ENCODE data around the gene FILIP1L.

Gene FILIP1L

GRCh38 chr3:99817047-99817436, 297.3 kb downstream of the FILIP1L start:
- Histone ChIP-seq H3K4me1 (ENCODE audit: low read length) (peaks cover 13% of the 10 kb centered on the region), H3F3A (ENCODE audit: insufficient read depth, low read length) (peaks cover 7% of the 10 kb centered on the region; the same call in 1 of the 2 replicates), H3K9me3 (replicated peaks; ENCODE audit: insufficient read depth, low read length) (no peaks in the 10 kb centered on the region), H2AFZ (ENCODE audit: low read length) (peak overlapping the region; percentile 86), H3K27ac (ENCODE audit: low read length) (peak overlapping the region; percentile 76; the same call in 1 of the 2 replicates), H3K36me3 (replicated peaks; ENCODE audit: insufficient read depth, low read length) (no peaks in the 10 kb centered on the region), H4K20me1 (ENCODE audit: insufficient read depth, low read length) (no peaks in the 10 kb centered on the region), H3K79me2 (ENCODE audit: low read length) (peaks cover 37% of the 10 kb centered on the region), H3K27me3 (replicated peaks; ENCODE audit: insufficient read depth, low read length) (no peaks in the 10 kb centered on the region), H3K9ac (ENCODE audit: low read length) (peak overlapping the region; percentile 78), H3K4me3 (ENCODE audit: low read length) (peak overlapping the region; percentile 70), H3K4me2 (ENCODE audit: low read depth, low read length) (peak overlapping the region; percentile 96), H3K9me2 (replicated peaks; ENCODE audit: insufficient read depth, low read length) (no peaks in the 10 kb centered on the region)
- peak; percentile 28 for DNase-seq
- TF ChIP-seq, protein P1, sequence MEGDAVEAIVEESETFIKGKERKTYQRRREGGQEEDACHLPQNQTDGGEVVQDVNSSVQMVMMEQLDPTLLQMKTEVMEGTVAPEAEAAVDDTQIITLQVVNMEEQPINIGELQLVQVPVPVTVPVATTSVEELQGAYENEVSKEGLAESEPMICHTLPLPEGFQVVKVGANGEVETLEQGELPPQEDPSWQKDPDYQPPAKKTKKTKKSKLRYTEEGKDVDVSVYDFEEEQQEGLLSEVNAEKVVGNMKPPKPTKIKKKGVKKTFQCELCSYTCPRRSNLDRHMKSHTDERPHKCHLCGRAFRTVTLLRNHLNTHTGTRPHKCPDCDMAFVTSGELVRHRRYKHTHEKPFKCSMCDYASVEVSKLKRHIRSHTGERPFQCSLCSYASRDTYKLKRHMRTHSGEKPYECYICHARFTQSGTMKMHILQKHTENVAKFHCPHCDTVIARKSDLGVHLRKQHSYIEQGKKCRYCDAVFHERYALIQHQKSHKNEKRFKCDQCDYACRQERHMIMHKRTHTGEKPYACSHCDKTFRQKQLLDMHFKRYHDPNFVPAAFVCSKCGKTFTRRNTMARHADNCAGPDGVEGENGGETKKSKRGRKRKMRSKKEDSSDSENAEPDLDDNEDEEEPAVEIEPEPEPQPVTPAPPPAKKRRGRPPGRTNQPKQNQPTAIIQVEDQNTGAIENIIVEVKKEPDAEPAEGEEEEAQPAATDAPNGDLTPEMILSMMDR (IDR thresholded peaks at IDR 0.05; ENCODE audit: low read length) = no peak
- TF ChIP-seq EZH2 (optimal IDR thresholded peaks at IDR 0.05; ENCODE audit: low read depth, low read length) (no peak), EZH2phosphoT487 (IDR thresholded peaks at IDR 0.05; ENCODE audit: low read length) (no peak)

DNA sequence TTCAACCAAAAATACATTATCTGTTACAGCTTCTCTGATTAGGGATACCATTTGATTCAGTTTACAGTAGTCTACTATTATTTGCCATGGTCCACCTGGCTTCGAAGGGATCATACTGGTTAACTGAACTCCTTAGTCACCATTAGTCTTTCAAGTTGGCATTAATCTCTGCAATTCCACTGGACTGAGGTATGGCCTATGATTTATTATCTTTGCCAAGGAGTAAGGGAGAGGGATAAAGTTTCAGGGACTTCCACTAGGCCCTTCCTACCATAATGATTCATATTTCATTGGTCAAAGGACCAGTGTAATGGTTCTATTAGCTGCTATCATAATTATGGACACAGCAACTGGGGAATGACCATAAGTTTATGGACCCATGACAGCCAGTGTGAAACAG, 303.9 kb downstream of the FILIP1L start:
- H3K9me2 ChIP-seq (replicated peaks; ENCODE audit: insufficient read depth, low read length) = no peaks in the 10 kb centered on the region
- DNase-seq = no peak
- no peak overlapping the region for H2AFZ ChIP-seq (ENCODE audit: low read length)
- no peak for TF ChIP-seq EZH2phosphoT487 (IDR thresholded peaks at IDR 0.05; ENCODE audit: low read length)
- H3K4me3 ChIP-seq (ENCODE audit: low read length) = no peak overlapping the region
- no peak overlapping the region for H3K27ac ChIP-seq (ENCODE audit: low read length)
- no peaks in the 10 kb centered on the region for H3K4me1 ChIP-seq (ENCODE audit: low read length)
- H4K20me1 ChIP-seq (ENCODE audit: insufficient read depth, low read length) = no peaks in the 10 kb centered on the region
- no peak overlapping the region for H3K4me2 ChIP-seq (ENCODE audit: low read depth, low read length)
- no peaks in the 10 kb centered on the region for H3K36me3 ChIP-seq (replicated peaks; ENCODE audit: insufficient read depth, low read length)
- no peak overlapping the region for H3K9ac ChIP-seq (ENCODE audit: low read length)
- no peaks in the 10 kb centered on the region for H3K79me2 ChIP-seq (ENCODE audit: low read length)
- H3F3A ChIP-seq (ENCODE audit: insufficient read depth, low read length) = no peaks in the 10 kb centered on the region
- H3K27me3 ChIP-seq (replicated peaks; ENCODE audit: insufficient read depth, low read length) = no peaks in the 10 kb centered on the region
- H3K9me3 ChIP-seq (replicated peaks; ENCODE audit: insufficient read depth, low read length) = no peaks in the 10 kb centered on the region

- Histone ChIP-seq H3K27me3 (replicated peaks; ENCODE audit: insufficient read depth, low read length) (no peaks in the 10 kb centered on the region), H3K27ac (ENCODE audit: low read length) (no peak overlapping the region), H3K4me1 (ENCODE audit: low read length) (no peaks in the 10 kb centered on the region), H3K4me3 (ENCODE audit: low read length) (no peak overlapping the region), H3K9ac (ENCODE audit: low read length) (no peak overlapping the region), H3K9me2 (replicated peaks; ENCODE audit: insufficient read depth, low read length) (no peaks in the 10 kb centered on the region), H2AFZ (ENCODE audit: low read length) (no peak overlapping the region), H3F3A (ENCODE audit: insufficient read depth, low read length) (no peaks in the 10 kb centered on the region), H4K20me1 (ENCODE audit: insufficient read depth, low read length) (no peaks in the 10 kb centered on the region), H3K36me3 (replicated peaks; ENCODE audit: insufficient read depth, low read length) (no peaks in the 10 kb centered on the region), H3K9me3 (replicated peaks; ENCODE audit: insufficient read depth, low read length) (no peaks in the 10 kb centered on the region), H3K4me2 (ENCODE audit: low read depth, low read length) (no peak overlapping the region), H3K79me2 (ENCODE audit: low read length) (no peaks in the 10 kb centered on the region)
- TF ChIP-seq, protein P1 (IDR thresholded peaks at IDR 0.05; ENCODE audit: low read length) = no peak
- TF ChIP-seq EZH2 (optimal IDR thresholded peaks at IDR 0.05; ENCODE audit: low read depth, low read length) (no peak), EZH2phosphoT487 (IDR thresholded peaks at IDR 0.05; ENCODE audit: low read length) (no peak)
- DNase-seq = no peak
These were observed 304.7 kb downstream of the FILIP1L start for GRCh38 chr3:99809565-99809964.

GRCh38 chr3:99808163-99808794, 306.0 kb downstream of the FILIP1L start:
- no peak overlapping the region for H2AFZ ChIP-seq (ENCODE audit: low read length)
- no peaks in the 10 kb centered on the region for H3K9me2 ChIP-seq (replicated peaks; ENCODE audit: insufficient read depth, low read length)
- no peaks in the 10 kb centered on the region for H3K27me3 ChIP-seq (replicated peaks; ENCODE audit: insufficient read depth, low read length)
- no peaks in the 10 kb centered on the region for H3K79me2 ChIP-seq (ENCODE audit: low read length)
- no peaks in the 10 kb centered on the region for H4K20me1 ChIP-seq (ENCODE audit: insufficient read depth, low read length)
- H3K27ac ChIP-seq (ENCODE audit: low read length) = no peak overlapping the region
- H3K4me3 ChIP-seq (ENCODE audit: low read length) = no peak overlapping the region
- TF ChIP-seq, protein P1 (IDR thresholded peaks at IDR 0.05; ENCODE audit: low read length) = peak; percentile 84
- no peak for TF ChIP-seq EZH2 (optimal IDR thresholded peaks at IDR 0.05; ENCODE audit: low read depth, low read length)
- no peak overlapping the region for H3K4me2 ChIP-seq (ENCODE audit: low read depth, low read length)
- DNase-seq = peak; percentile 46
- H3K36me3 ChIP-seq (replicated peaks; ENCODE audit: insufficient read depth, low read length) = no peaks in the 10 kb centered on the region
- H3K9me3 ChIP-seq (replicated peaks; ENCODE audit: insufficient read depth, low read length) = no peaks in the 10 kb centered on the region
- no peak overlapping the region for H3K9ac ChIP-seq (ENCODE audit: low read length)
- H3K4me1 ChIP-seq (ENCODE audit: low read length) = no peaks in the 10 kb centered on the region
- H3F3A ChIP-seq (ENCODE audit: insufficient read depth, low read length) = no peaks in the 10 kb centered on the region

Measured in MM.1S (cell line).